Heart left ventricle (tissue), 16 donors: ENCODE results near the gene ANKS3. TPM values are rescaled to one million over a fixed set of nuclear protein-coding genes. Genes with fewer than 3 reads are reported as not detected.

Experiments
- ATAC-seq, 4 donors: fragments of 200-7000 bp; cut with Tn5 transposase; one replicate each; pipeline ENCODE4 v1.9.1; 2020 to 2022; ENCODE audit warnings: moderate library complexity in 4 of 4, mild to moderate bottlenecking in 3 of 4, moderate number of reproducible peaks in 1 of 4
- DNase-seq, 5 donors: peaks; one replicate each; pipeline ENCODE4 v3.0.0-alpha.2; 2020
- H3K27ac ChIP-seq, 12 donors: fragments of 200-600 bp; sonication (generic) in 4 of 12; one replicate each; pipeline versions ENCODE4 v1.5.0 to v1.8.0; 2016 to 2022; ENCODE audit warnings: mild to moderate bottlenecking in 2 of 12
- H3K27me3 ChIP-seq, 9 donors: fragments of 200-600 bp; sonication (generic) in 2 of 9; one replicate each; pipeline versions ENCODE4 v1.5.1 to v1.8.0; 2016 to 2022; ENCODE audit warnings: mild to moderate bottlenecking in 3 of 9
- H3K36me3 ChIP-seq, 9 donors: fragments of 200-600 bp; sonication (generic) in 2 of 9; one replicate each; pipeline versions ENCODE4 v1.5.0 to v1.8.0; 2018 to 2022; ENCODE audit warnings: mild to moderate bottlenecking in 2 of 9
- H3K4me1 ChIP-seq, 12 donors: fragments of 200-600 bp; sonication (generic) in 4 of 12; one replicate each; pipeline versions ENCODE4 v1.5.0 to v1.8.0; 2016 to 2022; ENCODE audit warnings: mild to moderate bottlenecking in 3 of 12
- H3K4me3 ChIP-seq, 12 donors: fragments of 200-600 bp; sonication (generic) in 4 of 12; one replicate each; pipeline versions ENCODE4 v1.5.0 to v1.8.0; 2017 to 2022; ENCODE audit warnings: mild to moderate bottlenecking in 9 of 12, moderate library complexity in 4 of 12
- H3K9me3 ChIP-seq, 12 donors: fragments of 200-600 bp; sonication (generic) in 4 of 12; one replicate each; pipeline versions ENCODE4 v1.5.0 to v1.8.0; 2016 to 2022; ENCODE audit warnings: mild to moderate bottlenecking in 1 of 12
- CTCF ChIP-seq, 12 donors: fragments of 200-600 bp; sonication (generic) in 4 of 12; IDR thresholded peaks; one replicate each; pipeline versions ENCODE4 v1.5.0 to v1.8.0; 2018 to 2022; ENCODE audit warnings: antibody characterized with exemption in 12 of 12, mild to moderate bottlenecking in 5 of 12
- POLR2A ChIP-seq, 2 donors: fragments of 450-650 bp; IDR thresholded peaks; one replicate each; pipeline ENCODE4 v1.6.1; 2017; ENCODE audit warnings: antibody characterized with exemption in 2 of 2, mild to moderate bottlenecking in 2 of 2, moderate library complexity in 2 of 2
- WGBS, 4 donors: extraction: QIAGEN DNeasy Blood & Tissue Kit in 2 of 4; methylation state at CpG; one replicate each; pipeline versions ENCODE4 v1.1.5 to v1.1.7; 2013 to 2018; 5-methylcytosine and 5-hydroxymethylcytosine counted together
- intact Hi-C, 10 donors: fragments of 100-400 bp; cut with DNase I; formaldehyde crosslinking; loops; one replicate each; pipeline versions ENCODE4 v1.11.1 to v1.14.2; 2022
- polyA plus RNA-seq, 2 donors: library from polyadenylated mRNA; stranded (reverse); fragments of 200-250 nt; gene quantifications; one replicate each; pipeline ENCODE4 v1.2.3, GENCODE V29; 2013
- total RNA-seq, 9 donors: library from RNA; depleted of rRNA in 2 of 9; stranded (reverse); fragments of >200 nt in 2 of 9; fragmentation: NEBNext Ultra II Directional in 3 of 9; extraction: Animal tissue kit (Norgen Biotek cat#: 25700) in 3 of 9; gene quantifications; one replicate each; pipeline versions ENCODE4 v1.1.0 to v1.2.4, GENCODE V29; 2016 to 2023
- donor health status: ischemic (EF 13 %, LVEDD 7.1; RV severe dilation, severe dysfunction).
- donor health status: healthy with polysubstance abuse.
- donor health status: DM: no; HTN: yes; CAD: no.
- donor health status: DM: no; HTN: no; CAD: no.
- donor health status: ischemic (EF 25% LVEDD 6.9; RV normal size, moderate dysfunction).
- donor health status: ischemic (EF 25% LVEDD 5.7; RV mildly dilated, moderate dysfunction).
- donor health status: healthy.
- donor health status: DM: yes; HTN: yes; CAD: no.
- donor health status: ischemic (EF 35%, LVEDD 5.7; RV mildly dilated, moderate dysfunction).
- donor health status: nonischemic (EF 11% LVEDD 7.7; RV severe dilation, severe dysfunction).
- donor health status: DM: yes; HTN: yes; CAD: no.
- donor health status: PGD.
- donor health status: ischemic (EF 29% LVEDD 5.4; RV normal size, mild dysfunction).
- donor health status: nonischemic (EF 23%, LVEDD 6.1; RV moderate dilation, normal function).

The ANKS3 gene
- total and polyA plus RNA-seq, 11 donors = 5.1 to 12.7 (median 9.2) TPM

- Histone ChIP-seq H3K27me3 (no peaks in the 10 kb centered on the region), H3K4me3 (peak overlapping the region in 2 of 12 donors; percentile 15 to 28), H3K9me3 (no peaks in the 10 kb centered on the region), H3K27ac (peak overlapping the region; percentile 57 to 97 (median 84)), H3K4me1 (peaks cover 0 to 49% (median 25%) of the 10 kb centered on the region in 12 donors), H3K36me3 (peaks cover 0 to 75% (median 38%) of the 10 kb centered on the region in 9 donors)
- ATAC-seq (peak; percentile 81 to 84 (median 82)), DNase-seq (peak; percentile 75 to 92 (median 81))
- 42 to 65% (median 58%) methylated on average over 6 to 17 of the region's 17 CpGs for WGBS, 4 donors
- TF ChIP-seq CTCF (IDR thresholded peaks at IDR 0.05) (peak in 1 of 12 donors; percentile 15), POLR2A (IDR thresholded peaks at IDR 0.05) (no peak)
- intact Hi-C loops = no loop called here
These were observed 56.7 kb downstream of the ANKS3 start for GRCh38 chr16:4677390-4677789.

- ATAC-seq = peak; percentile 28 to 65 (median 51)
- Histone ChIP-seq H3K36me3 (peaks cover 0 to 73% (median 33%) of the 10 kb centered on the region in 9 donors), H3K9me3 (no peaks in the 10 kb centered on the region), H3K27ac (peak overlapping the region; percentile 57 to 97 (median 84)), H3K4me3 (peak overlapping the region in 2 of 12 donors; percentile 15 to 28), H3K4me1 (peaks cover 0 to 47% (median 25%) of the 10 kb centered on the region in 12 donors), H3K27me3 (no peaks in the 10 kb centered on the region)
- DNase-seq = peak in 4 of 5 donors; percentile 53 to 84 (median 65)
- WGBS, 4 donors = 47 to 65% (median 59%) methylated on average over 11 of the region's 11 CpGs
- TF ChIP-seq CTCF (IDR thresholded peaks at IDR 0.05) (no peak), POLR2A (IDR thresholded peaks at IDR 0.05) (no peak)
- intact Hi-C loops = no loop called here
These were observed 57.2 kb downstream of the ANKS3 start for GRCh38 chr16:4676831-4677230.

GRCh38 chr16:4675864-4676786 is 57.9 kb downstream of the ANKS3 start:
- no peak for TF ChIP-seq POLR2A (IDR thresholded peaks at IDR 0.05)
- TF ChIP-seq CTCF (IDR thresholded peaks at IDR 0.05) = no peak
- H3K4me1 ChIP-seq = peaks cover 0 to 41% (median 22%) of the 10 kb centered on the region in 12 donors
- 70 to 84% (median 80%) methylated on average over 11 to 23 of the region's 23 CpGs for WGBS, 4 donors
- no peaks in the 10 kb centered on the region for H3K9me3 ChIP-seq
- ATAC-seq (no peak), DNase-seq (peak in 1 of 5 donors; percentile 8)
- peaks cover 0 to 73% (median 36%) of the 10 kb centered on the region in 9 donors for H3K36me3 ChIP-seq
- no peaks in the 10 kb centered on the region for H3K27me3 ChIP-seq
- intact Hi-C loops = no loop called here
- peak overlapping the region in 11 of 12 donors; percentile 57 to 97 (median 85) for H3K27ac ChIP-seq
- H3K4me3 ChIP-seq = no peak overlapping the region

- peaks cover 0 to 79% (median 45%) of the 10 kb centered on the region in 9 donors for H3K36me3 ChIP-seq
- no peak for ATAC-seq
These were observed 59.0 kb downstream of the ANKS3 start for GRCh38 chr16:4674926-4675530.

More at GRCh38 chr16:4674926-4675530, 59.0 kb downstream of the ANKS3 start:
- DNase-seq = no peak
- intact Hi-C loops = no loop called here
- Histone ChIP-seq H3K4me3 (no peak overlapping the region), H3K4me1 (peaks cover 0 to 40% (median 16%) of the 10 kb centered on the region in 12 donors), H3K27me3 (no peaks in the 10 kb centered on the region), H3K27ac (no peak overlapping the region), H3K9me3 (no peaks in the 10 kb centered on the region)
- TF ChIP-seq POLR2A (IDR thresholded peaks at IDR 0.05) (no peak), CTCF (IDR thresholded peaks at IDR 0.05) (no peak)
- 93 to 97% (median 96%) methylated on average over 9 of the region's 9 CpGs for WGBS, 4 donors
